ENCODE data around the gene CERS3.

GRCh38 chr15:100448481-100448880, 80.3 kb downstream of the CERS3 start:
- TF ChIP-seq, protein P1, sequence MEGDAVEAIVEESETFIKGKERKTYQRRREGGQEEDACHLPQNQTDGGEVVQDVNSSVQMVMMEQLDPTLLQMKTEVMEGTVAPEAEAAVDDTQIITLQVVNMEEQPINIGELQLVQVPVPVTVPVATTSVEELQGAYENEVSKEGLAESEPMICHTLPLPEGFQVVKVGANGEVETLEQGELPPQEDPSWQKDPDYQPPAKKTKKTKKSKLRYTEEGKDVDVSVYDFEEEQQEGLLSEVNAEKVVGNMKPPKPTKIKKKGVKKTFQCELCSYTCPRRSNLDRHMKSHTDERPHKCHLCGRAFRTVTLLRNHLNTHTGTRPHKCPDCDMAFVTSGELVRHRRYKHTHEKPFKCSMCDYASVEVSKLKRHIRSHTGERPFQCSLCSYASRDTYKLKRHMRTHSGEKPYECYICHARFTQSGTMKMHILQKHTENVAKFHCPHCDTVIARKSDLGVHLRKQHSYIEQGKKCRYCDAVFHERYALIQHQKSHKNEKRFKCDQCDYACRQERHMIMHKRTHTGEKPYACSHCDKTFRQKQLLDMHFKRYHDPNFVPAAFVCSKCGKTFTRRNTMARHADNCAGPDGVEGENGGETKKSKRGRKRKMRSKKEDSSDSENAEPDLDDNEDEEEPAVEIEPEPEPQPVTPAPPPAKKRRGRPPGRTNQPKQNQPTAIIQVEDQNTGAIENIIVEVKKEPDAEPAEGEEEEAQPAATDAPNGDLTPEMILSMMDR (IDR thresholded peaks at IDR 0.05) = no peak
- no peak for TF ChIP-seq POLR2A (IDR thresholded peaks at IDR 0.05)

Data from lower leg skin (tissue), 3 donors.